Spleen (tissue), 11 donors: ENCODE results near the gene SPN. TPM values are rescaled to one million over a fixed set of nuclear protein-coding genes. Genes with fewer than 3 reads are reported as not detected.

Experiments used
- DNase-seq: peaks from one replicate; pipeline ENCODE4 v3.0.0-alpha.2; 2020
- H3K27ac ChIP-seq, 8 donors: fragments of 200-600 bp; sonication (generic) in 7 of 8; 1 replicate in 4 of 8; 2 replicates in 4 of 8; pipeline versions ENCODE4 v1.5.0 to v1.8.0; 2016 to 2021; ENCODE audit warnings: inconsistent platforms in 4 of 8, mild to moderate bottlenecking in 4 of 8, moderate library complexity in 1 of 8
- H3K27me3 ChIP-seq, 7 donors: fragments of 200-600 bp; sonication (generic) in 6 of 7; replicated peaks in 1 of 7; 1 replicate in 4 of 7; 2 replicates in 3 of 7; pipeline versions ENCODE4 v1.5.0 to v1.8.0; 2016 to 2021; ENCODE audit warnings: inconsistent platforms in 3 of 7, mild to moderate bottlenecking in 1 of 7
- H3K36me3 ChIP-seq, 6 donors: fragments of 200-600 bp; sonication (generic) in 5 of 6; 1 replicate in 4 of 6; 2 replicates in 2 of 6; pipeline versions ENCODE4 v1.5.0 to v1.8.0; 2016 to 2021; ENCODE audit warnings: inconsistent platforms in 2 of 6
- H3K4me1 ChIP-seq, 6 donors: fragments of 200-600 bp; sonication (generic) in 5 of 6; 1 replicate in 3 of 6; 2 replicates in 3 of 6; pipeline versions ENCODE4 v1.5.0 to v1.8.0; 2016 to 2021; ENCODE audit warnings: inconsistent platforms in 3 of 6
- H3K4me3 ChIP-seq, 8 donors: fragments of 200-600 bp; sonication (generic) in 7 of 8; 1 replicate in 4 of 8; 2 replicates in 4 of 8; pipeline versions ENCODE4 v1.5.0 to v1.8.0; 2016 to 2021; ENCODE audit warnings: inconsistent platforms in 4 of 8, mild to moderate bottlenecking in 4 of 8, moderate library complexity in 2 of 8
- H3K9me3 ChIP-seq, 8 donors: fragments of 200-600 bp; sonication (generic) in 7 of 8; 1 replicate in 4 of 8; 2 replicates in 4 of 8; pipeline versions ENCODE4 v1.5.0 to v1.8.0; 2016 to 2021; ENCODE audit warnings: inconsistent platforms in 4 of 8
- CTCF ChIP-seq, 11 experiments: fragments of 200-600 bp in 7 of 11; fragments of 450-650 bp in 4 of 11; sonication (generic) in 4 of 11; IDR thresholded peaks in 8 of 11; conservative IDR thresholded peaks in 3 of 11; 1 replicate in 7 of 11; 2 replicates in 4 of 11; pipeline versions ENCODE4 v1.4.0 to v1.8.0; 2016 to 2021; ENCODE audit warnings: antibody characterized with exemption in 11 of 11, inconsistent platforms in 4 of 11, mild to moderate bottlenecking in 1 of 11
- POLR2A ChIP-seq, 3 donors: fragments of 450-650 bp; IDR thresholded peaks; one replicate each; pipeline ENCODE4 v1.5.1; 2017; ENCODE audit warnings: antibody characterized with exemption in 3 of 3, mild to moderate bottlenecking in 1 of 3
- POLR2AphosphoS5 ChIP-seq, 3 donors: sonication (generic); formaldehyde crosslinking; IDR thresholded peaks; one replicate each; pipeline ENCODE4 v1.5.1; 2017; ENCODE audit warnings: antibody characterized with exemption in 3 of 3
- WGBS, 5 donors: extraction: QIAGEN DNeasy Blood & Tissue Kit in 3 of 5; methylation state at CpG; one replicate each; pipeline versions ENCODE4 v1.1.5 to v1.1.7; 2013 to 2018; 5-methylcytosine and 5-hydroxymethylcytosine counted together
- intact Hi-C: fragments of 100-400 bp; cut with DNase I; formaldehyde crosslinking; loops from one replicate; pipeline ENCODE4 v1.15.0; 2023; ENCODE audit warnings: low total_unique reads
- polyA plus RNA-seq, 3 donors: library from polyadenylated mRNA; stranded (reverse); fragments of 200-250 nt; gene quantifications; one replicate each; pipeline ENCODE4 v1.2.1, GENCODE V29; 2013
- total RNA-seq, 7 donors: library from RNA; depleted of rRNA in 3 of 7; stranded (reverse); fragments of >200 nt in 3 of 7; fragmentation: NEBNext Ultra II Directional in 4 of 7; extraction: Animal tissue kit (Norgen Biotek cat#: 25700) in 4 of 7; gene quantifications; one replicate each; pipeline versions ENCODE4 v1.1.0 to v1.2.1, GENCODE V29; 2016 to 2021
- donor health status: healthy with polysubstance abuse.
- donor health status: DM: no; HTN: no; CAD: no; lungs with moderate emphysema.
- donor health status: DM: no; HTN: no; CAD: no.
- donor health status: Bipolar disorder and iron deficiency.
- donor health status: healthy.
- donor health status: DM: no; HTN: no; CAD: no.
- donor health status: DM: yes; HTN: yes; CAD: no.

The SPN gene
- total and polyA plus RNA-seq, 10 donors = 3.9 to 46.4 (median 25.0) TPM

- intact Hi-C loops = no loop called here
- no peak for DNase-seq
- H3K27ac ChIP-seq = no peak overlapping the region
- peaks cover 3 to 73% (median 50%) of the 10 kb centered on the region in 6 donors for H3K4me1 ChIP-seq
- no peak overlapping the region for H3K4me3 ChIP-seq
- H3K9me3 ChIP-seq = no peaks in the 10 kb centered on the region
- no peaks in the 10 kb centered on the region for H3K27me3 ChIP-seq
- peaks cover 0 to 5% (median 0%) of the 10 kb centered on the region in 6 donors for H3K36me3 ChIP-seq
- TF ChIP-seq POLR2A (IDR thresholded peaks at IDR 0.05) = no peak
- 87 to 90% (median 89%) methylated on average over 3 of the region's 3 CpGs for WGBS, 5 donors
Measured at GRCh38 chr16:29668267-29668666, 5.2 kb downstream of the SPN start.

GRCh38 chr16:29673501-29673900 lies 10.5 kb downstream of the SPN start:
- Histone ChIP-seq H3K9me3 (no peaks in the 10 kb centered on the region), H3K4me1 (peaks cover 0 to 65% (median 13%) of the 10 kb centered on the region in 6 donors), H3K27ac (no peak overlapping the region), H3K4me3 (no peak overlapping the region), H3K36me3 (peaks cover 0 to 5% (median 0%) of the 10 kb centered on the region in 6 donors), H3K27me3 (no peaks in the 10 kb centered on the region)
- TF ChIP-seq POLR2A (IDR thresholded peaks at IDR 0.05) = no peak
- no peak for TF ChIP-seq CTCF (IDR thresholded peaks at IDR 0.05 in 8 of 11, conservative IDR thresholded peaks at IDR 0.05 in 3 of 11)
- TF ChIP-seq POLR2AphosphoS5 (IDR thresholded peaks at IDR 0.05) = no peak
- 86 to 95% (median 89%) methylated on average over 6 of the region's 6 CpGs for WGBS, 5 donors
- DNase-seq = no peak
- intact Hi-C loops = no loop called here

- Histone ChIP-seq H3K36me3 (peaks cover 0 to 5% (median 0%) of the 10 kb centered on the region in 6 donors), H3K27ac (peak overlapping the region in 3 of 8 donors; percentile 4 to 28 (median 14)), H3K9me3 (no peaks in the 10 kb centered on the region), H3K27me3 (no peaks in the 10 kb centered on the region), H3K4me3 (no peak overlapping the region), H3K4me1 (peaks cover 0 to 65% (median 17%) of the 10 kb centered on the region in 6 donors)
- intact Hi-C loops = no loop called here
- 33 to 64% (median 49%) methylated on average over 7 to 13 of the region's 13 CpGs for WGBS, 5 donors
- TF ChIP-seq POLR2A (IDR thresholded peaks at IDR 0.05) (no peak), POLR2AphosphoS5 (IDR thresholded peaks at IDR 0.05) (peak; percentile 40 to 66 (median 63)), CTCF (IDR thresholded peaks at IDR 0.05 in 8 of 11, conservative IDR thresholded peaks at IDR 0.05 in 3 of 11) (no peak)
- no peak for DNase-seq
Measured at GRCh38 chr16:29674188-29674587, 11.1 kb downstream of the SPN start.

- peaks cover 0 to 5% (median 0%) of the 10 kb centered on the region in 6 donors for H3K36me3 ChIP-seq
- H3K27me3 ChIP-seq = no peaks in the 10 kb centered on the region
- DNase-seq = no peak
- TF ChIP-seq CTCF (IDR thresholded peaks at IDR 0.05 in 8 of 11, conservative IDR thresholded peaks at IDR 0.05 in 3 of 11) (no peak), POLR2AphosphoS5 (IDR thresholded peaks at IDR 0.05) (no peak), POLR2A (IDR thresholded peaks at IDR 0.05) (no peak)
- H3K9me3 ChIP-seq = no peaks in the 10 kb centered on the region
- peaks cover 2 to 70% (median 29%) of the 10 kb centered on the region in 6 donors for H3K4me1 ChIP-seq
- no peak overlapping the region for H3K4me3 ChIP-seq
- WGBS, 5 donors = 54 to 73% (median 56%) methylated on average over 3 of the region's 3 CpGs
- intact Hi-C loops = no loop called here
- H3K27ac ChIP-seq = peak overlapping the region in 1 of 8 donors; percentile 5
Measured at GRCh38 chr16:29675811-29676643, 13.0 kb downstream of the SPN start.
